DND-41 (cell line): ENCODE results near the gene TBPL1.

Experiments used
- EZH2 ChIP-seq: IDR thresholded peaks from 3 replicates; pipeline ENCODE4 v1.6.1; 2012; ENCODE audit warnings: borderline replicate concordance, low read depth, mild to moderate bottlenecking, moderate library complexity, low read length, inconsistent platforms; ENCODE audit not compliant: severe bottlenecking
- TF ChIP-seq, protein P1 (sequence below): IDR thresholded peaks from 2 replicates; pipeline ENCODE4 v1.5.1; 2012; ENCODE audit warnings: borderline replicate concordance, low read length, moderate library complexity, mild to moderate bottlenecking; ENCODE audit not compliant: poor library complexity, severe bottlenecking; ENCODE audit errors: extremely low read depth

DNA sequence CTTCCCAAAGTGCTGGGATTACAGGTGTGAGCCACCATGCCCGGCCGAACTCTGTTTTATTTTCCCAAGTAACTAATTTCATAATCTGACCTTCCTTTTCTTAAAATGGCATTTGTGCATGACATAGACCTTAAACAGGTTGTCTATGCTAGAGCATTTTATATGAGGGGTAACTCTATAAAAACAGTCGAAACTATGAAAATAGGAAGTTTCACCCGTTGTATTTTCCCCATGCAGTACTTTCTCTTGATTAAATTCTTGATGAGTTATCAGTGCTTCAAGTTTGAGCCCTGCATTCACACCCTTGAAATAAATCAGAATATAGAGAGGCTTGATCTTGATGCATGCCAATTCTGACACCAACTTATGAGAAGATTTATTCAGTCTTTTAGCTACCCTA lies 11.7 kb downstream of the TBPL1 start:
- TF ChIP-seq, protein P1, sequence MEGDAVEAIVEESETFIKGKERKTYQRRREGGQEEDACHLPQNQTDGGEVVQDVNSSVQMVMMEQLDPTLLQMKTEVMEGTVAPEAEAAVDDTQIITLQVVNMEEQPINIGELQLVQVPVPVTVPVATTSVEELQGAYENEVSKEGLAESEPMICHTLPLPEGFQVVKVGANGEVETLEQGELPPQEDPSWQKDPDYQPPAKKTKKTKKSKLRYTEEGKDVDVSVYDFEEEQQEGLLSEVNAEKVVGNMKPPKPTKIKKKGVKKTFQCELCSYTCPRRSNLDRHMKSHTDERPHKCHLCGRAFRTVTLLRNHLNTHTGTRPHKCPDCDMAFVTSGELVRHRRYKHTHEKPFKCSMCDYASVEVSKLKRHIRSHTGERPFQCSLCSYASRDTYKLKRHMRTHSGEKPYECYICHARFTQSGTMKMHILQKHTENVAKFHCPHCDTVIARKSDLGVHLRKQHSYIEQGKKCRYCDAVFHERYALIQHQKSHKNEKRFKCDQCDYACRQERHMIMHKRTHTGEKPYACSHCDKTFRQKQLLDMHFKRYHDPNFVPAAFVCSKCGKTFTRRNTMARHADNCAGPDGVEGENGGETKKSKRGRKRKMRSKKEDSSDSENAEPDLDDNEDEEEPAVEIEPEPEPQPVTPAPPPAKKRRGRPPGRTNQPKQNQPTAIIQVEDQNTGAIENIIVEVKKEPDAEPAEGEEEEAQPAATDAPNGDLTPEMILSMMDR, result no peak
- TF ChIP-seq EZH2, result no peak
